ENCODE results near the gene HYCC1. TPM values are rescaled to one million over a fixed set of nuclear protein-coding genes. Genes with fewer than 3 reads are reported as not detected.

HYCC1 gene
- total RNA-seq, 1 donor from 2014 or later = 30.8 TPM

Other genes starting within 250 kb of the HYCC1 start
- 414 TPM for gene TOMM7, start 191.3 kb downstream of the HYCC1 start, total RNA-seq
- gene KLHL7, start 91.7 kb upstream of the HYCC1 start, total RNA-seq = 17.7 TPM
- 32.4 TPM for gene NUP42, start 167.9 kb upstream of the HYCC1 start, total RNA-seq
- 49.6 TPM for gene GPNMB, start 232.6 kb upstream of the HYCC1 start, total RNA-seq

Measured in skeletal muscle tissue (tissue), 1 donor.